ENCODE data around the gene SESN1. TPM values are rescaled to one million over a fixed set of nuclear protein-coding genes. Genes with fewer than 3 reads are reported as not detected.
A peak's percentile ranks its signal among the peaks of the same experiment; 100 is the strongest.
"Not testable (repeated sequence)": the region's sequence is repeated elsewhere in the genome, so short reads cannot be mapped to it uniquely, and the experiment has no call there.

The SESN1 gene
- total RNA-seq, 1 donor from 2014 or later, result 18.4 TPM

GRCh38 chr6:108982154-108983113 lies 112.2 kb downstream of the SESN1 start:
- FAIRE-seq (no peak), DNase-seq (ENCODE audit: low read depth) (no peak)
- TF ChIP-seq, protein P1, sequence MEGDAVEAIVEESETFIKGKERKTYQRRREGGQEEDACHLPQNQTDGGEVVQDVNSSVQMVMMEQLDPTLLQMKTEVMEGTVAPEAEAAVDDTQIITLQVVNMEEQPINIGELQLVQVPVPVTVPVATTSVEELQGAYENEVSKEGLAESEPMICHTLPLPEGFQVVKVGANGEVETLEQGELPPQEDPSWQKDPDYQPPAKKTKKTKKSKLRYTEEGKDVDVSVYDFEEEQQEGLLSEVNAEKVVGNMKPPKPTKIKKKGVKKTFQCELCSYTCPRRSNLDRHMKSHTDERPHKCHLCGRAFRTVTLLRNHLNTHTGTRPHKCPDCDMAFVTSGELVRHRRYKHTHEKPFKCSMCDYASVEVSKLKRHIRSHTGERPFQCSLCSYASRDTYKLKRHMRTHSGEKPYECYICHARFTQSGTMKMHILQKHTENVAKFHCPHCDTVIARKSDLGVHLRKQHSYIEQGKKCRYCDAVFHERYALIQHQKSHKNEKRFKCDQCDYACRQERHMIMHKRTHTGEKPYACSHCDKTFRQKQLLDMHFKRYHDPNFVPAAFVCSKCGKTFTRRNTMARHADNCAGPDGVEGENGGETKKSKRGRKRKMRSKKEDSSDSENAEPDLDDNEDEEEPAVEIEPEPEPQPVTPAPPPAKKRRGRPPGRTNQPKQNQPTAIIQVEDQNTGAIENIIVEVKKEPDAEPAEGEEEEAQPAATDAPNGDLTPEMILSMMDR (IDR thresholded peaks at IDR 0.05; ENCODE audit: insufficient read depth, low read length, severe bottlenecking), result no peak
- no peak overlapping the region for H3K4me3 ChIP-seq (ENCODE audit: low read depth, low read length)
- H3K27me3 ChIP-seq (ENCODE audit: control insufficient read depth, insufficient read depth, low read length), result no peaks in the 10 kb centered on the region
- no peaks in the 10 kb centered on the region for H3K36me3 ChIP-seq (ENCODE audit: control insufficient read depth, insufficient read depth, low read length)

DNA sequence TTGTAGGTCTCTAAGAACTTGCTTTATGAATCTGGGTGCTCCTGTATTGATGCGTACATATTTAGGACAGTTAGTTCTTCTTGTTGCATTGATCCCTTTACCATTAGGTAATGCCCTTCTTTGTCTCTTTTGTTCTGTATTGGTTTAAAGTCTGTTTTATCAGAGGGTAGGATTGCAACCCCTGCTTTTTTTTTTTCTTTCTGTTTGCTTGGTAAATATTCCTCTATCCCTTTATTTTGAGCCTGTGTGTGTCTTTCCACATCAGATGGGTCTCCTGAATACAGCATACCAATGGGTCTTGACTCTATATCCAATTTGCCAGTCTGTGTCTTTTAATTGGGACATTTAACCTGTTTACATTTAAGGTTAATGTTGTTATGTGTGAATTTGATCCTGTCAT lies 116.0 kb downstream of the SESN1 start:
- not testable (repeated sequence) for DNase-seq (ENCODE audit: low read depth); H3K4me3 ChIP-seq (ENCODE audit: low read depth, low read length); H3K36me3 ChIP-seq (ENCODE audit: control insufficient read depth, insufficient read depth, low read length); FAIRE-seq; H3K27me3 ChIP-seq (ENCODE audit: control insufficient read depth, insufficient read depth, low read length)

GRCh38 chr6:108974201-108974600 lies 120.4 kb downstream of the SESN1 start:
- H3K36me3 ChIP-seq (ENCODE audit: control insufficient read depth, insufficient read depth, low read length), result no peaks in the 10 kb centered on the region
- FAIRE-seq, result no peak

GRCh38 chr6:108969776-108970175 lies 124.9 kb downstream of the SESN1 start:
- Histone ChIP-seq H3K27me3 (ENCODE audit: control insufficient read depth, insufficient read depth, low read length) (no peaks in the 10 kb centered on the region), H3K36me3 (ENCODE audit: control insufficient read depth, insufficient read depth, low read length) (no peaks in the 10 kb centered on the region), H3K4me3 (ENCODE audit: low read depth, low read length) (no peak overlapping the region)
- FAIRE-seq (no peak), DNase-seq (ENCODE audit: low read depth) (peak; percentile 30)
- TF ChIP-seq, protein P1 (IDR thresholded peaks at IDR 0.05; ENCODE audit: insufficient read depth, low read length, severe bottlenecking), result no peak

More at GRCh38 chr6:108974201-108974600, 120.4 kb downstream of the SESN1 start:
- TF ChIP-seq, protein P1 (IDR thresholded peaks at IDR 0.05; ENCODE audit: insufficient read depth, low read length, severe bottlenecking), result no peak
- Histone ChIP-seq H3K27me3 (ENCODE audit: control insufficient read depth, insufficient read depth, low read length) (no peaks in the 10 kb centered on the region), H3K4me3 (ENCODE audit: low read depth, low read length) (no peak overlapping the region)
- no peak for DNase-seq (ENCODE audit: low read depth)

DNA sequence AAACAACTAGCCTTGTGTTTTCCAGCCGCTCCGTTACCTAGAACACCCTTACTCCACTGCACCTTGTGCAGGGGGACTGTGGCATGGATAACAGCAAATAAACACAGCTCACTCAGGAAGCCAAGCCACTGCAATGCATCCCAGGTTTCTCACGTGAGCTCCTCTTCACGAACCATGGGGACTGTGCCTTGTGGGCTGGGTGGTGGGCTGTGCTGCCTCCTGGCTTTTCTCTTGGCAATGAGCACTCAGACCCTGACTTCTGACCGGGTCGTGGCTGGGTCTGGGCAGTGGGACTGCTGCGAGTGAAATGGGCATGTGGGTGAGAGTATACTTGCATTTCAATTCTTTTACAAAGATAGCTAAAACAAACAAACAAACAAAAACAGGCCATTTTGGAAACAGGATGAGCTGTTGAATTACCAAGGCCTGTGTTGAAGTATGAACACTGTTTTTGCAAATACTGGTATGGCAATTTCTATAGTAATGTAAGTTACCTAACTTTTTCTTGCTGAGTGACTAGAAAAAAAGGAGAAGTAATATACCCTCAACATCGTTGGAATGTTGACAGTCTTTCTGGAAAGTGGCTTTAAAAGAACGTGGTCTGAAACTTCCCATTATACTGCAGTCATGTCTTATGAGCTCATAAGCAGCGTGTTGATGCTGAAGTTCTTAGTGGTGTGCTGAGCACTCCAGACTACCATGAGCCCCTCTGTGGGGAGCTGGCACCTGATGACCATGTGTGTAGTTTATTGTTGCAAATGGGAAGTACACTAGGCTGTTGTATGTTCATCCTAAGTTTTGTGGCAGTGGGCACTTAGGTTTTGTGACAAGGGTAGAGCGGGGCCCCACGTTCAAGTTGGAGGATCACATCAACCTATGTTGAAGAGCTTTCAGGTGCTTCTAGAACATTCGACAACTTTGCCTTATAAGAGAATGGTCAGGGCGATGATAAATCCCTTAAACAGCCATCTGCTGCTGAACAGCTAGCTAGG lies 126.0 kb downstream of the SESN1 start:
- TF ChIP-seq, protein P1 (IDR thresholded peaks at IDR 0.05; ENCODE audit: insufficient read depth, low read length, severe bottlenecking), result no peak
- DNase-seq (ENCODE audit: low read depth) (no peak), FAIRE-seq (no peak)
- no peaks in the 10 kb centered on the region for H3K36me3 ChIP-seq (ENCODE audit: control insufficient read depth, insufficient read depth, low read length)
- no peak overlapping the region for H3K4me3 ChIP-seq (ENCODE audit: low read depth, low read length)
- H3K27me3 ChIP-seq (ENCODE audit: control insufficient read depth, insufficient read depth, low read length), result no peaks in the 10 kb centered on the region

Data from bronchial epithelial cell (primary cell).